HL-60 (cell line): ENCODE data around the gene ATP4A.

Experiments used
- DNase-seq, 2 experiments: peaks; one replicate each; pipeline ENCODE4 v3.0.0-alpha.2; 2010 to 2020; ENCODE audit warnings: low read depth in 1 of 2, low spot score in 1 of 2
- H3K27ac ChIP-seq: fragments of 250-450 bp; sonication (Bioruptor Pico); replicated peaks from 2 replicates; pipeline ENCODE4 v1.5.1; 2020; ENCODE audit warnings: mild to moderate bottlenecking, moderate library complexity
- H3K27me3 ChIP-seq: fragments of 250-450 bp; sonication (Bioruptor Pico); 2 replicates; pipeline ENCODE4 v1.5.1; 2021; ENCODE audit warnings: mild to moderate bottlenecking, moderate library complexity; ENCODE audit not compliant: insufficient read depth, poor library complexity, severe bottlenecking
- H3K4me3 ChIP-seq: replicated peaks from 2 replicates; pipeline ENCODE4 v1.5.1; 2011; ENCODE audit warnings: mild to moderate bottlenecking, control low read depth, low read length; ENCODE audit not compliant: insufficient read depth
- GABPA ChIP-seq: IDR thresholded peaks from 2 replicates; pipeline ENCODE4 v1.6.1; 2012; ENCODE audit warnings: low read depth
- POLR2AphosphoS5 ChIP-seq: IDR thresholded peaks from 2 replicates; pipeline ENCODE4 v1.6.1; 2012; ENCODE audit warnings: low read depth
- SPI1 ChIP-seq: IDR thresholded peaks from 2 replicates; pipeline ENCODE4 v1.6.1; 2012; ENCODE audit warnings: low read depth, mild to moderate bottlenecking, borderline replicate concordance
- TF ChIP-seq, protein P1 (sequence below): IDR thresholded peaks from 2 replicates; pipeline ENCODE4 v1.6.1; 2012; ENCODE audit warnings: low read depth; ENCODE audit not compliant: insufficient replicate concordance
- TF ChIP-seq, protein P2 (sequence below): IDR thresholded peaks from one replicate; pipeline ENCODE4 v1.5.1; 2011; ENCODE audit warnings: low read length, control low read depth, inconsistent platforms; ENCODE audit not compliant: insufficient read depth

The ATP4A gene

DNA sequence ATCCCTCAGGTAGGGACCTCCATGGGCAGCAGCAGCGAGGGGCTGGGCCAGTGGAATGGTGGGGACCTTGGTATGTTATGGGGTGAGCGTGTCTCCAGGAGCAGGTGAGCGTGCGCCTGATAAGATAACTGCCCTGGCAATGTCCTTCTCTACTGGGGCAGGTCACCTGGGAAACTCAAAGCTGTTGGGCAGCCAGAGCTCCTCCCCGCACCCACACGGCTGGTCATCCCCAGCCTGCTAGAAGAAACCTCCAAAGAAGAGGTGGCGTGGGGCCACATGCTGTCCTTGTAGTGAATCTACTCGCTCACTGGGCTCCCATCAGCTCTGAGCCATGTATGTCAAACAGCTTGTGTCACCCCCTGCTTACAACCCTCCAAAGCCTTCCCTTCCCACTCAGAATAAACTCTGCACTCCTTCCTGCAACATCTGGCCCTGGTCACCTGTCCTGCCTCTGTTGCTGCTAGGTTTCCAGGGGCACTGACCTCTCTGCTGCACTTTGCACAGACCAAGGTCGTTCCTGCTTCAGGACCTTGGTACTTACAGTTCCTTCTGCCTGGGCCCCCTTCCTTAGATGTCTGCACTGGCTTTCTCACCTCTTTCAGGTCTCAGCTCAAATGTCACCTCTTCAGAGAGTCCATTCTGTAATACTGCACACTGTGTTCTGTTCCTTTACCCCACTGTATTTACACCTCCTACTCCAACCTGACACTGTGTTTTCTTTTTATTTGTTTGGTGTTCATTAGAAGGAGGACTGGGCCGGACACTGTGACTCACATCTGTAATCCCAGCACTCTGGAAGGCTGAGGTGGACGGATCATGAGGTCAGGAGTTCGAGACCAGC lies 1.8 kb upstream of the ATP4A start:
- DNase-seq = no peak
- TF ChIP-seq GABPA (no peak), SPI1 (no peak), POLR2AphosphoS5 (no peak)
- TF ChIP-seq, protein P1, sequence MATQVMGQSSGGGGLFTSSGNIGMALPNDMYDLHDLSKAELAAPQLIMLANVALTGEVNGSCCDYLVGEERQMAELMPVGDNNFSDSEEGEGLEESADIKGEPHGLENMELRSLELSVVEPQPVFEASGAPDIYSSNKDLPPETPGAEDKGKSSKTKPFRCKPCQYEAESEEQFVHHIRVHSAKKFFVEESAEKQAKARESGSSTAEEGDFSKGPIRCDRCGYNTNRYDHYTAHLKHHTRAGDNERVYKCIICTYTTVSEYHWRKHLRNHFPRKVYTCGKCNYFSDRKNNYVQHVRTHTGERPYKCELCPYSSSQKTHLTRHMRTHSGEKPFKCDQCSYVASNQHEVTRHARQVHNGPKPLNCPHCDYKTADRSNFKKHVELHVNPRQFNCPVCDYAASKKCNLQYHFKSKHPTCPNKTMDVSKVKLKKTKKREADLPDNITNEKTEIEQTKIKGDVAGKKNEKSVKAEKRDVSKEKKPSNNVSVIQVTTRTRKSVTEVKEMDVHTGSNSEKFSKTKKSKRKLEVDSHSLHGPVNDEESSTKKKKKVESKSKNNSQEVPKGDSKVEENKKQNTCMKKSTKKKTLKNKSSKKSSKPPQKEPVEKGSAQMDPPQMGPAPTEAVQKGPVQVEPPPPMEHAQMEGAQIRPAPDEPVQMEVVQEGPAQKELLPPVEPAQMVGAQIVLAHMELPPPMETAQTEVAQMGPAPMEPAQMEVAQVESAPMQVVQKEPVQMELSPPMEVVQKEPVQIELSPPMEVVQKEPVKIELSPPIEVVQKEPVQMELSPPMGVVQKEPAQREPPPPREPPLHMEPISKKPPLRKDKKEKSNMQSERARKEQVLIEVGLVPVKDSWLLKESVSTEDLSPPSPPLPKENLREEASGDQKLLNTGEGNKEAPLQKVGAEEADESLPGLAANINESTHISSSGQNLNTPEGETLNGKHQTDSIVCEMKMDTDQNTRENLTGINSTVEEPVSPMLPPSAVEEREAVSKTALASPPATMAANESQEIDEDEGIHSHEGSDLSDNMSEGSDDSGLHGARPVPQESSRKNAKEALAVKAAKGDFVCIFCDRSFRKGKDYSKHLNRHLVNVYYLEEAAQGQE = no peak
- TF ChIP-seq, protein P2, sequence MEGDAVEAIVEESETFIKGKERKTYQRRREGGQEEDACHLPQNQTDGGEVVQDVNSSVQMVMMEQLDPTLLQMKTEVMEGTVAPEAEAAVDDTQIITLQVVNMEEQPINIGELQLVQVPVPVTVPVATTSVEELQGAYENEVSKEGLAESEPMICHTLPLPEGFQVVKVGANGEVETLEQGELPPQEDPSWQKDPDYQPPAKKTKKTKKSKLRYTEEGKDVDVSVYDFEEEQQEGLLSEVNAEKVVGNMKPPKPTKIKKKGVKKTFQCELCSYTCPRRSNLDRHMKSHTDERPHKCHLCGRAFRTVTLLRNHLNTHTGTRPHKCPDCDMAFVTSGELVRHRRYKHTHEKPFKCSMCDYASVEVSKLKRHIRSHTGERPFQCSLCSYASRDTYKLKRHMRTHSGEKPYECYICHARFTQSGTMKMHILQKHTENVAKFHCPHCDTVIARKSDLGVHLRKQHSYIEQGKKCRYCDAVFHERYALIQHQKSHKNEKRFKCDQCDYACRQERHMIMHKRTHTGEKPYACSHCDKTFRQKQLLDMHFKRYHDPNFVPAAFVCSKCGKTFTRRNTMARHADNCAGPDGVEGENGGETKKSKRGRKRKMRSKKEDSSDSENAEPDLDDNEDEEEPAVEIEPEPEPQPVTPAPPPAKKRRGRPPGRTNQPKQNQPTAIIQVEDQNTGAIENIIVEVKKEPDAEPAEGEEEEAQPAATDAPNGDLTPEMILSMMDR = no peak
- Histone ChIP-seq H3K27me3 (no peaks in the 10 kb centered on the region), H3K27ac (no peak overlapping the region), H3K4me3 (no peak overlapping the region)

DNA sequence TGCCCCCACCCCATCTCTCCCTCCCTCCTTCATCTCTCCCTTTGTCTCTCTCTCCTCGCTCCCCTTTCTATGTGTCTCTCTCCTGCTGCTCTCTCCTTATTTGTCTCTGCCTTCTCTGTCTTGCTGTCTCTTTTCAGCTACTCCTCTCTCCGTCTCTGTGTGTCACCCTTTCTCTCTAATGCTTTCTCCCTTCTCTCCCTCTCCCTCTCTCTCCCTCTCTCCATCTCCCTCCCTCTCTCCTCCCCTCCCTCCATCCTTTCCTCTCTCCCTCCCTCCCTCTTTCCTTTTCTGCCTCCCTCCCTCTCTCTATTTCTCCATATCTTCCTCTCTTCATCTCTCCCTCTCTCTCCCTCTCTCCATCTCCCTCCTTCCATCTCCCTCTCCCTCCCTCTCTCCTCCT lies 682 bp downstream of the ATP4A start:
- no peak overlapping the region for H3K27ac ChIP-seq
- H3K4me3 ChIP-seq = no peak overlapping the region
- TF ChIP-seq POLR2AphosphoS5 (no peak), SPI1 (no peak), GABPA (no peak)
- TF ChIP-seq, protein P2 = no peak
- TF ChIP-seq, protein P1 = no peak
- peaks cover 11% of the 10 kb centered on the region for H3K27me3 ChIP-seq
- DNase-seq = no peak

DNA sequence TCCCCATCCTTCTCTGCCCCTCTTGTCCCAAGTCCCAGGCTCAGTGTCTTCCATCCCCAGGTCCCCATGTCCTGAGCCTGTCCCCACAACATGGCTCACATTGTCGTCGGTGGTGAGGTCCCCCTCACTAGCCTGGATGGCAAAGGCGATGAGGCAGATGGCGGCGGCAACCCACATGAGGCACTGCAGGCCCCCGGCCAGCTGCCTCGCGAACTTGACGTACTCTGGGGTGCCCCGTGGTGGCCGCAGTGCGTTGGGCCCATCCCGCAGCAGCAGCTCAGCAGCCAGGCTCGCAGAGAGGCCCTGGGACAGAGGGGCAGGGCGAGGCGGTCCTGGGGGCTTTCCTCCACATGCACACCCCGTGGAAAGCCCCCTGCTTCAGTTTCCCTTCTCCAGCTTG lies 1.1 kb downstream of the ATP4A start:
- Histone ChIP-seq H3K4me3 (no peak overlapping the region), H3K27me3 (peaks cover 11% of the 10 kb centered on the region), H3K27ac (no peak overlapping the region)
- TF ChIP-seq POLR2AphosphoS5 = no peak
- no peak for TF ChIP-seq SPI1
- TF ChIP-seq, protein P1 = no peak
- no peak for TF ChIP-seq GABPA
- TF ChIP-seq, protein P2 = no peak
- no peak for DNase-seq
